Osteoblast (primary cell): ENCODE data around the gene CAMTA1. TPM values are rescaled to one million over a fixed set of nuclear protein-coding genes. Genes with fewer than 3 reads are reported as not detected.

ENCODE experiments used
- DNase-seq: peaks from one replicate; pipeline ENCODE4 v3.0.0; 2011; ENCODE audit warnings: low spot score, mixed read lengths; ENCODE audit not compliant: insufficient read length; ENCODE audit errors: missing footprints
- H2AFZ ChIP-seq: 2 replicates; pipeline ENCODE4 v1.6.0; 2011; ENCODE audit warnings: mild to moderate bottlenecking, low read length
- H3K27ac ChIP-seq: 2 replicates; pipeline ENCODE4 v1.5.1; 2011; ENCODE audit warnings: mild to moderate bottlenecking, low read depth, low read length, moderate library complexity
- H3K27me3 ChIP-seq: 2 replicates; pipeline ENCODE4 v1.6.0; 2012; ENCODE audit warnings: mild to moderate bottlenecking, control low read depth, inconsistent platforms, low read length, moderate library complexity; ENCODE audit not compliant: insufficient read depth
- H3K36me3 ChIP-seq: 2 replicates; pipeline ENCODE4 v1.5.1; 2011; ENCODE audit warnings: mild to moderate bottlenecking, low read length, control low read depth, moderate library complexity; ENCODE audit not compliant: insufficient read depth
- H3K4me1 ChIP-seq: 2 replicates; pipeline ENCODE4 v1.5.1; 2011; ENCODE audit warnings: mild to moderate bottlenecking, low read length, control low read depth, moderate library complexity; ENCODE audit not compliant: insufficient read depth
- H3K4me2 ChIP-seq: 2 replicates; pipeline ENCODE4 v1.6.0; 2011; ENCODE audit warnings: mild to moderate bottlenecking, low read length; ENCODE audit not compliant: insufficient read depth
- H3K4me3 ChIP-seq: fragments of 200-600 bp; sonication (generic); 3 replicates; pipeline ENCODE4 v1.5.1; 2012; ENCODE audit warnings: mild to moderate bottlenecking, low read length, inconsistent platforms; ENCODE audit not compliant: insufficient read depth
- H3K79me2 ChIP-seq: 2 replicates; pipeline ENCODE4 v1.6.0; 2012; ENCODE audit warnings: mild to moderate bottlenecking, low read length, control low read depth, inconsistent platforms; ENCODE audit not compliant: insufficient read depth
- H3K9me3 ChIP-seq: 2 replicates; pipeline ENCODE4 v1.5.1; 2011; ENCODE audit warnings: low read depth, low read length, control low read depth
- H4K20me1 ChIP-seq: 2 replicates; pipeline ENCODE4 v1.6.0; 2012; ENCODE audit warnings: mild to moderate bottlenecking, low read length, control low read depth; ENCODE audit not compliant: insufficient read depth
- total RNA-seq: library from RNA; depleted of rRNA; stranded (reverse); fragments of >200 nt; gene quantifications from 2 replicates; pipeline ENCODE4 v1.2.3, GENCODE V29; 2012
- TF ChIP-seq, protein P1 (sequence below): IDR thresholded peaks from 2 replicates; pipeline ENCODE4 v1.5.1; 2011; ENCODE audit warnings: mild to moderate bottlenecking, low read depth, low read length, moderate library complexity; ENCODE audit errors: extremely low read depth

The CAMTA1 gene
- total RNA-seq, 1 donor = 47.4 TPM

DNA sequence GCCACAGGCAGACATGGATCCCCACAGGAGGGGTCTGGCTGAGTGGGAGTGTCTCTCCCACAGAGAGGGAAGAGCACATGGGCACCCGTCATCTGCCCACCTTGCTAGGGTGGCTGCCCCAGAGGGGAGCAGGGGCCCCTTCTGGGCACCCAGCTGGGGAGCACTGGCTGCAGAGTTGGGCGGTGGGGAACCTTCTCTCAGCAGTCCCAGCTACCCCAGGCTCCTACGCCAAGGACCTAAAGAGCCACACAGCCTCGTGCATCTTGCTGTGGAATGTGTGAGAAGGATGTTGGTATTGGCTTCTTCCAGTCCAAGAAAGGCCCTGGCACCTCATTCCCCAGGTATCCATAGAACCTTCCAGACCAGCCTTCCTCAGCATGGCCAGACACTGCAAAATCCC lies 735.2 kb downstream of the CAMTA1 start:
- no peaks in the 10 kb centered on the region for H3K36me3 ChIP-seq
- no peak overlapping the region for H3K27ac ChIP-seq
- H3K4me2 ChIP-seq = no peak overlapping the region
- no peaks in the 10 kb centered on the region for H3K79me2 ChIP-seq
- TF ChIP-seq, protein P1, sequence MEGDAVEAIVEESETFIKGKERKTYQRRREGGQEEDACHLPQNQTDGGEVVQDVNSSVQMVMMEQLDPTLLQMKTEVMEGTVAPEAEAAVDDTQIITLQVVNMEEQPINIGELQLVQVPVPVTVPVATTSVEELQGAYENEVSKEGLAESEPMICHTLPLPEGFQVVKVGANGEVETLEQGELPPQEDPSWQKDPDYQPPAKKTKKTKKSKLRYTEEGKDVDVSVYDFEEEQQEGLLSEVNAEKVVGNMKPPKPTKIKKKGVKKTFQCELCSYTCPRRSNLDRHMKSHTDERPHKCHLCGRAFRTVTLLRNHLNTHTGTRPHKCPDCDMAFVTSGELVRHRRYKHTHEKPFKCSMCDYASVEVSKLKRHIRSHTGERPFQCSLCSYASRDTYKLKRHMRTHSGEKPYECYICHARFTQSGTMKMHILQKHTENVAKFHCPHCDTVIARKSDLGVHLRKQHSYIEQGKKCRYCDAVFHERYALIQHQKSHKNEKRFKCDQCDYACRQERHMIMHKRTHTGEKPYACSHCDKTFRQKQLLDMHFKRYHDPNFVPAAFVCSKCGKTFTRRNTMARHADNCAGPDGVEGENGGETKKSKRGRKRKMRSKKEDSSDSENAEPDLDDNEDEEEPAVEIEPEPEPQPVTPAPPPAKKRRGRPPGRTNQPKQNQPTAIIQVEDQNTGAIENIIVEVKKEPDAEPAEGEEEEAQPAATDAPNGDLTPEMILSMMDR = no peak
- no peak for DNase-seq
- H3K4me1 ChIP-seq = no peaks in the 10 kb centered on the region
- H3K27me3 ChIP-seq = peaks cover 3% of the 10 kb centered on the region
- no peaks in the 10 kb centered on the region for H3K9me3 ChIP-seq
- no peak overlapping the region for H3K4me3 ChIP-seq
- no peak overlapping the region for H2AFZ ChIP-seq
- no peaks in the 10 kb centered on the region for H4K20me1 ChIP-seq

DNA sequence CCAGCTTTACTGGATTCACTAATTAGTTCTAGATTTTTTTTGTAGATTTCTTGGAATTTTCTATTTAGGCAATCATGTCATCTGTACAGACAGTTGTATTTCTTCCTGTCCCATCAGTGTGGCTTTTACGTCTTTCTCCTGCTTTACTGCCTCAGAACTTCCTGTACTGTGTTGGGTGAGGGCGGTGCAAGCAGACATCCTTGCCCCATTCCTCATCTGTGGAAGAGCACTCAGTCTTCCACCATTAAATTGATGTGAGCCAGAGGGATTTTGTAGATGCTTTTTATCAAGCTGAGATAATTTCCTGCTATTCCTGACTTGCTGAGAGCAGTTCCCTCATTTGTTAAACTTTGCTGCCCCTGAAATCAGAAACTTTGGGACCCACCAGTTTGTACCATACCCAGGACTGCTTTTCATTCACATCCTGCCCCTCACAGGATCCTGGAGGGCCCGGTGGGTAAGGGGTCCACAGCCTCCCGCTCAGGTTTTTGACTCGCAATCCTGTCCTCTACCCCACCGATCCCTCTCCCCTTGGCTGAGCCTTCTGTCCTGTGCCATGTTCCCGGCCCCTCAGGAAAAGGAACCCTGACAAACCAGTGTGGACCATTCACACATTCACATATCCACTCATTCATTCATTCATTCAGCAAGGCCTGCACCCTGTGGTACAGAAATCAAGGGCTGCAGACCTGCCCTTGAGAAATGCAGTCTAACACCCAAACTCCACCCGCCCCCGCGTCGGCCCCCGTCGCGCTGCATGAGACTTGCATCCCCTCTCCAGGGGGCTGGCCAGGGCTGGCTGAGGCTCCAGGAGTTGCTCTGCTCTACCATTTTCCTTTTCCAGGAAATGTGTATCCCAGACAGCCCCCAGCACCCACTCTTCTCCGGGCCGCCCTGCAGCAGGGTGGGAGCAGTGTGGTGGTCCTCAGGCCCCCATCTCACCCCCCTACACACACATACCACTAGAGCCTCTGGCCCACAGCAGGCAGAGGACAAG lies 739.4 kb downstream of the CAMTA1 start:
- Histone ChIP-seq H3K36me3 (no peaks in the 10 kb centered on the region), H3K4me1 (peaks cover 10% of the 10 kb centered on the region), H3K9me3 (no peaks in the 10 kb centered on the region), H3K4me3 (no peak overlapping the region), H2AFZ (no peak overlapping the region), H3K27ac (no peak overlapping the region), H3K4me2 (no peak overlapping the region), H3K79me2 (no peaks in the 10 kb centered on the region), H3K27me3 (no peaks in the 10 kb centered on the region), H4K20me1 (no peaks in the 10 kb centered on the region)
- TF ChIP-seq, protein P1 = no peak
- no peak for DNase-seq

DNA sequence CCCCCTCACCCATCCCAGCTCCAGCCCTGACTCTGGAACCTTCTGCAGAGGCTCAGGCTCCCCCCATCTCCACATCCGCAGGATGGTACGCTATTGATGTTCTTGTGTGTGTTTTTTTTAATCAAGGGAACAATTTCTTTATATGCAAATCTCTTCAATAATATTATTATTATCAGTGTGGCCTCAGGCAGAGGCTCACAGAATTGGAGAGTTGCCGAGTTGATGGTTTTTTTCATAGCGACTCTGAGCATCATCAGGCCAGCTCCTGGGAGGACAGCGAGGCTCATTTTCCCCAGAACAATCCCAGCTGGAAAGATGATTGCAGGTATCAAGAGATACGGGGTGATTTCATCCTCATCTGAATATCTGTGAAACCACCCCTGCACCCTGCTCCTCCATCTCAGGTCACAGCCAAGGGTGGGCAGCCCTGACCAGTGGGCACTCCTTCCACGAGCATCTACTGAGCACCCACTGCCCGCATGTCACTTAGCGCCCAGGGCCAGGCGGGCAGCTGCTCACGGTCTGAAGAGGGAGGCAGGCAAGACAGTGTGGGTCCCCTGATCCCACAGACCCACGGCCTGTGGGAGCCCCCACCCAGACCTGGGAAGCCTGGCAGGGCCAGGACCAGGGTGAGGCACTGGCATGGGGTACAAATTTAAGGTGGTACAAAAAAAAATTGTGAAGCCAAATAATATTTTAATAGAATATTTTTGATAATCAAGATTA lies 740.2 kb downstream of the CAMTA1 start:
- DNase-seq = peak; percentile 52
- no peaks in the 10 kb centered on the region for H3K27me3 ChIP-seq
- H2AFZ ChIP-seq = no peak overlapping the region
- no peaks in the 10 kb centered on the region for H3K9me3 ChIP-seq
- H3K4me1 ChIP-seq = peaks cover 10% of the 10 kb centered on the region
- H3K36me3 ChIP-seq = no peaks in the 10 kb centered on the region
- H4K20me1 ChIP-seq = no peaks in the 10 kb centered on the region
- no peak overlapping the region for H3K4me3 ChIP-seq
- TF ChIP-seq, protein P1 = no peak
- H3K27ac ChIP-seq = no peak overlapping the region
- no peaks in the 10 kb centered on the region for H3K79me2 ChIP-seq
- H3K4me2 ChIP-seq = no peak overlapping the region
